OCI-LY1 (cell line): ENCODE data around the gene ATP6AP1.

Experiments
- CTCF ChIP-seq: fragments of 200-600 bp; sonication (generic), shearing (Covaris generic); IDR thresholded peaks from 2 replicates; pipeline ENCODE4 v1.5.1; 2017; ENCODE audit warnings: mild to moderate bottlenecking, antibody characterized with exemption, low read length, moderate library complexity, mixed read lengths
- EZH2 ChIP-seq: fragments of 200-600 bp; sonication (generic), shearing (Covaris generic); IDR thresholded peaks from 2 replicates; pipeline ENCODE4 v1.8.0; 2017; ENCODE audit warnings: borderline replicate concordance, mixed run types, mild to moderate bottlenecking, antibody characterized with exemption, low read length, moderate library complexity, mixed read lengths

GRCh38 chrX:154399527-154400368 lies 28.7 kb upstream of the ATP6AP1 start:
- TF ChIP-seq CTCF (no peak), EZH2 (no peak)
